GM19452 (cell line): Measurements from ENCODE around the gene SLC40A1.

Source experiments
- ATAC-seq: cut with Tn5 transposase; IDR thresholded peaks from one replicate; pipeline ENCODE4 v1.9.1; 2021; ENCODE audit not compliant: unreplicated experiment

The SLC40A1 gene

DNA sequence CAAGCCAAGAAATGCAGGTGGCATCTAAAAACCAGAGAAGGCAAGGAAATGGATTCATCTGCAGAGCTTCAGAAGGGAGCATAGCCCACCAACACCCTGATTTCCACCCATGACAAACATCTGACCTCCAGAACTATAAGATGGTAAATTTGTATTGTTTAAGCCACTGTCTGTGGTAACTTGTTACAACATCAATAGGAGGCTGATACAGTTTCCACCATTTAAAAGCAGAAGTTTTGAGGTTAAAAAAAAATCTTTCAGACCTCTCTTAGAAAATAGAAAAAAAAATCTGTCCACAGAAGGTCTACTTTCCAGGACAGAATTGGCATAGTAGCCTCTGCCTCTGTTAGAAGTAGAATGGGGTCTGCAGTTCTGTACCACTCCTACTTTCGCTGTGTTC, 37.2 kb downstream of the SLC40A1 start:
- ATAC-seq, result no peak

DNA sequence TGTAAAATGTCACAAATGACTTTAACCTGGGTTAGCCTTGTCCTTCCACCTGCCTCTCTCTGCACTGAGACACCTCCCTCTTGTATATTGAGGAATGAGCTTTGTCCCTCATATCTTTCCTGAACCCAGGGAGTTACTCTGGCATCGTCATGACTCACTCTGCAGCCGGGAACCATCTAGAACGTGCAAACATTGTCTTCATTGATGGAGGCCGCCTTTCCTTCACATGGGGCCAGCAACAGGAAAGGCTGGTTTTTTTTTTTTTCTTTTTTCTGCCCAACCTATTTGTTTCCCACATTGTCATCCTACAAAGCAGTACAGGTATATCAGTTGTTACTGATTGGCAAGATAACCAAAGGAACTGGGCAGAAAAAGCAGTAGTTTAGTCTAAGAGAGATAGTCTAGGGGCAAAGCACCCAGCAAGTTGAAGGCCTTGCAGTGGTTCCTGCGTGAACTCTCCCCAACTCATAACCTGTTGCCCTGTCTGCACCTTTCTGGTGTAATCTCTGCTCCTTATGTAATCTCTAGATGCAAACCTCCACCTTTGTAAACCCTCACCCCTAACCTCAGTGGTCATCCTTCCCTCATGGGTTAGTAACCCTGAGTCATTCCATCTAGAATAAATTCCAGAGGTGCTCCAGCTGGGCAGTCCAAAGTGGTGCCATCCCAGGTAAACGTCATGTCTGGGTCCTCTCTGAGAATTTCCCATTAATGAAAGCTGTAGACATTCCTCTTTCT, 38.3 kb downstream of the SLC40A1 start:
- no peak for ATAC-seq

DNA sequence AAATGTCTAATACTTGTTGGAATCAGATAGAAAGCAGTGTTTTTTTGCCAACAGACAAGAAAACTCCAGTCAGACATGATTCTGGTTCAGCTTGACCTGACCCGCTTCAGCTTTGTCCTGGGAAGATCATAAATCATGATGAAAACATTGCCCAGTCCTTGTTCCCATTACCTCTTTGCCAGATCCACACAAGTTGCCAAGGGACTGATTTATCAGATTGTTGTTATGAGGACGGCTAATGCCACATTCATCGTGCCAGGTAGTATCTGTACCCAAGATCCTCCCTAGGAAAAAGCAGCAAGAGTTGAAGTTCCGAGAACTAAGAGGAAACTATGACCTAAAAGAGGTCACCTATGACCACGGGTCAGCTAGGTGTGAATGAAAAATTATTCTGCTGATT, 39.0 kb downstream of the SLC40A1 start:
- no peak for ATAC-seq

DNA sequence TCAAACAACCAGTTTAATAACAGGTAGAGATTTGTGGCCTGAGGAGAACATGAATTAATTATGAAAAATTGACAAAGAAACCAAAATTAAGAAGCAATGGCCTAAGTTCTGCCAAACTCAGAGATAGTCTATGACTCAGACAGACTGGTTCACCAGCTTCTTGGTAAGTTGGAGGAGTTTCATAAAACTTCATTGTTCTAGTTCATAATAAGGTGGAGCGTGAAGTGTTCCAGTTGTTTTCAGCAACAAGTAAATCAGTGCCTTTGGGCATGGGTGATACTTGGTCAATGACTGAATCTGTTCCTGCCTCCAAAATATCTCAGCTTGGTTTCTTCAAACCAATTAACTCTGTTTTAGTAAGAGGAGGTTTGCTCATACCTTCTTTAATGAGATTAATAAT, 40.0 kb downstream of the SLC40A1 start:
- ATAC-seq, result no peak

DNA sequence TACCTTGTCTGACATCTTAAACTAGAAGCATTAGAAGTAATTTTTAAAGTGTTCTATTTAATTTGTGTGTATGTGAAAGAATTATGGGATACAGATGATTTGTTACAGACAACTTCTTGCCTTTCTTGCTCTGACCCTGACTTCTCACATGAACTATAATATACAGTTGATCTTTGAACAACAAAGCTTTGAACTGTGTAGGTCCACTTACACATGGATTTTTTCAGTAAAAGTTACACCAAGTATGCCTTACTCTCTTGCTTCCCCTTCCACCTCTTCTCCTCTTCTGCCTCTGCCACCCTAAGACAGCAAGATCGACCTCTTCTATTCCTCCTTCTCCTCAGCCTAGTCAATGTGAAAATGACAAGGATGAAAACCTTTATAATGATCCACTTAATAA, 42.2 kb downstream of the SLC40A1 start:
- ATAC-seq, result no peak

DNA sequence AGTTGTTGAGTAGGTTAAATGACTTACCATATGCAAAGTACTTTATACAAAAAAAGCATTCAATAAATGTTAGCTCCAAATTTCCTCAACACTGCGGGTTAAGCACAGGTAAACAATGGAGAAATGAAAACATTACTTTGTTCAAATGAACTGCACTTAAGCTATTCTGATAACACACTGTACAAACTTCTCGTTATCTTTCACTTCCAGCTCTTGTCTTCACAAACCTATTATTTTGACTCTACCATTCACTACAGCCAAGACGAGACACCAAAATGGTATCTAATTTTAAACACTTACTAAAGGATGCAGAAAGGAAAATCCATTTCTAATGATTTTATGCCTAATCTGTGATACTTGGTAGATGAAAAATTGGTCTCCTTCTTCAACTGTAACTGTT, 43.8 kb downstream of the SLC40A1 start:
- ATAC-seq, result no peak

DNA sequence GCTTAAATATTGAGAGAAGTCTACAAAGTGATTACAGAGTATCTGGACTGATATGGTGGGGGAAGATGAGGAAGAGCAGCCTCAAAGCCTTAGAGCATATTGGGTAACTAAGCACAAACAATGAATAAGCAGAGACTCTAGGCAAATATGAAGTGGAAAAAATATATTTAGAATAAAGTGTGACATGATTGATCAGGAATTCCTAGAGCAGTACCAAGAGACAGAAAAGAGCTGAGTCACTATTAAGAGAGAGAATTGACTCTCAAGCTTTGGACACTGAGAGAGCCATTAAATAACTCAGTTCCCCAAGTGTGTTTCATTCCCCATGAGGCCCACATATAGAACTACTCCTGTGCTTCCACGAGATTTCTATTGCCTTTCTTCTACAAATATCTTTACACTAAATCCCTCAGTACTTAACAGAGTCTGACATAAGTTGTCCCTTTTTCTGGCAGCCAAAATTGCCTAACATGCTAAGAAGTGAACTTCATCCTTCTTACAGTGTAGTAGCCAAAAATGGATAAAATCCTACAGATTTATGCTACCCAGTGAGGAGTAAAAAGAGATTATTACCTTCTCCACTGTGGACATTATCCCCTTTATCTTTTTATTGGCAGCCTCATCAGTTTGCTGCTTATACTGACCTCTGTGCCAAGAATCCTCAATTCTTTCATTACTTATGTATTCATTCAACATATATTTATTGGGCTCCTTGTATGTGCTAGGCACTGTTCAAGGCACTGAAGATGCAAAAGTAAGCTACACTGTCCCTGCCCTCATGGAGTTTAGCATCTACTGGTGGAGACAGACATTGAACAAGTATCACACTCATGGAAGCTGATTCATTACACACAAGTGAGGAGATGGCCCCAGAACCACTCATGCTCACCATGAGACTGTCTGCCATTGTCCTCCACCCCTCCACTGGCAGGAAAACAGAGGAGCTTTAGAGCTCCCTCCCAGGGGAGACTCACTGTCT, 45.4 kb downstream of the SLC40A1 start:
- ATAC-seq, result no peak

DNA sequence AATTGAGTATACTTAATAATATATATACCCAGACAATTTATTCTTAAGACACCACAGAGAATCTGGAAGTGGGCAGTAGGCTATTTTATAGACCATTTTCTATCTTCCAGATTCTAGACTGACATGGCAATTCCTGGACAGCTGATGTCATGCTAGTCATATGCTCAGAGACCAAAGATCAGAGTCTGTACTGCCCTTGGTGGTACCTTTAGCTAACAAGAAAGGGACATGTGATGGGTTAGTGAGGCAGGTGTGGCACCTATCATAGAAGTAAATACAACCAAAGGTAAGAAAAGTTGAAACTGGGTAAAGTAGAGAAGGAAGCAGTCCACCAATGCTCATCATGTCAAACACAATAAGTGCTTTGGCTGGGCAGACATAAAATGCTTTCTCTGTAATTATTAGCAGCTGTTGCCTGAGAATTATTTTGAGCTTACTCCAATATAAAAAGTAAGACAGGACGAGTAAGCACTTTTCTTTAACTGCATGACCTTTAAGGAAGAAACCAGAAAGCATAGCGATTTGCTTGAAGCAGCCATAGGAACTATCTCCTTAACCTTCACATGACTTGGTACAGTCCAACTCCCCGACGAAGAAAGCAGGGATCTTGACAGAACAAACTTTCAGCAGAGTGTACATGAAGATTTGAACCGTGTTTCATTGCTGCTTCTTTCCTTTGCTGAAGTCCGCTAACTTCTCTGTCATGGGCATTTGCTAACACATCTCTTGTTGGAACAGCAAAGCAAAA, 47.1 kb downstream of the SLC40A1 start:
- no peak for ATAC-seq

DNA sequence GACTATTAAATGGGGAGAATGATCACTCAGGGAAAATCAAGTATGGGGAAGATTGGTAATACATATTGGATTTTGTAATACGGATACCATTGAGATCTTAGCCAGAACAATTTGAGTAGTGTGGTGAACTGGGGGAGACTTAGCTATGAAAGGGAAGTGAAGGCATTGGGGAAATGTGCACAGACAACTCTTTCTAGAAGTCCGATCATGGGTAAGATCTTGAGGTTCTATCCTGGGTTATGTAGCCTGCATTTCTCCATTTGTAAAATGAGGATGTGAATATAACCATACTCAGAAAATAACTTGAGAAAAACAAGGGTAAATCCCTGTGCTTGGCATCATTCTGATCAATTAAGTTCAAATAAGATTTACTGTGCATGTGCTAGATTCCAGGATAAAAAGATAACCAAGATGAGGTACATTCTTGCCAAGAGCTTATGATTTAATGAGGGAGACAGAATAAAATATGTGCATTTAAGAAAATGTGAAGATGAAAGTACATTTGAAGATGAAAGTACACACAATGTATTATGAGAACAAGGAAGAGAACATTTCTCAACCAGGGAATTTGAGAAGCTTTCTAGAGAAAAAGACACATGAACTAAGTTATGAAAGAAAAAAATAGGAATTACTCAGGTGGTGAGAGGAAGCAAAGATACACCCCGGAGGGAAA, 49.5 kb downstream of the SLC40A1 start:
- no peak for ATAC-seq

DNA sequence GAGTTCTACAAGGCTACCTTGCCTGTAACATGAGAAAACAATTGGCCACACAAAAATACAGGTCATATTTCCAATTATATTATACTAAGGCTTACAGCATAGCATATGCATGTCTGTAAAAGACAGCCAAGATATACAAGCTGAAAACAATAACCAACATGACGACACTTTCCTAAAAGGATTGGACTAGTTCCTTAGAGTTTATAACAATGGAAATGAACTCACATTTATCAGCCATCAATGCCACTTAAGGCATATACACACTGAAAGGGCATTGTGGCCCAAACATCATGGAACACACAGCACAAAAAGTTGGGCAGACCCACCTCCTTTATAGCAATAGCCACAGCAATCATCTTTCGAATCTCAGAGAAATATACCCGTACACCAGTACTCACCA, 52.0 kb downstream of the SLC40A1 start:
- ATAC-seq, result no peak

DNA sequence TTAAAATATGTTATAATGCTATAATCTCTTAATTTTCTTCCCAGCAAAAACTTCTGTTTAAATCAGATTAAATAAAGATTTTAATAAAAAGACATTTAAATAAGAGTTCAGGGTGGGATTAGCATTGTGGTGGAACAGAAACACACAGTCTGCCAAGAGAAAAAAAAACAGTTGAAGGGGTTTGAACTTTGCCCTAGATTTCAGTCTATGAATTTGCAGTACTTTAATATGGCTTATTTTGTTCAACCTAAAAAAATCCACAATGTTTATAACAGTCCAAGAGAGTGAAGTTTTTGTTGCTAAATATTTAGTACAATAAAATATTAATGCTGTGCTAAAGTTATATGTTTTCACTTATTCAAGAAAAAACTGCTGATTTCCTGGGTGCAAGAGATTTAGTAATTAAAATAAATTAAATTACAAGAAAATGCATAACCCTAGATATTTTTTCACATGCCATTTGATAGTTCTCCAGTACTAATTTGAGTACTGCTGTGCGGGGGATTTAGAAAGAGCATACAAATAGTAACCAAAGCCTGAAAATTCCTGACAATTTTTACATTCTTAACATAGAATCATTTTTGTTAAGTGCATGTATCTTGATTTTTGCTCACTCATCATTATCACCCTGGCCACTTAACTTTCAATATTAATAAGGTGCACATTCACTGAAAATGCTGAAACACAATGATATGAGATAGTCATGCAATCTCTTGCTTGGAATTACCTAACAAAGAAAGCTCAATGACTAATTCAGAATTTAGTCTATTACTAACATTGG, 52.6 kb downstream of the SLC40A1 start:
- ATAC-seq, result no peak

DNA sequence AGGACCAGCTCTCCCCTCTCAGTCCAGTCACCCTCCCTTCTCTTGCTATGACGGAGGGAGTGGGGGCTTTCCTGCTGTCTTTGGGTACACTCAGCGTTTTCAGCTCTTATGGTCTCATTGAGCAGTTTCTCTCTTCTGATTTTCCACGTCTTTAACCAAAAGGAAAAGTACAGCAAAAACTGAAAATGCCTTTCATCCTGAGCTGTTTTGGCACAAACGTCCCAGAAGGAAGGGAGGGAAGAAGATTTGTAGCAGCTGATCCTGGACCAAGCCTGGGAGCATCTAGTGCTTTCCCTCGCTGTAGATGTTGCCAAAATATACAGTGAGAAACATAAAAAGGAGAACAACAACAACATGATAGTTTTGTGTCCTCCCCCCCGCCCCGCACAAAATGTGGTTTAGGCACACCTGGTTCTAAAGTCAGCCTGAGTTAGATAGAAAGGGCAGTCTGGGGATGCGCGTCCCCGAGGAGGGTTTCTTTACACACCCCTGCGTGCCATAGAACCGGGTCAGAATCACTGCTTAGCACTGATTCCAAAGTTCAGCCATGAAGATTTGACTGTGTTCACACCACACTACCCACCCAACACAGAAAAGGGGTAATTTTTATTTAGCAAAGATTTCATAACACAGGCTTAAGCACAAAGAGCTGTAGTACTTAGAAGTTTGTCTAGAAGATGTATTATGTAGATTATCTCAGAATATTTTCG, 53.4 kb downstream of the SLC40A1 start:
- no peak for ATAC-seq

DNA sequence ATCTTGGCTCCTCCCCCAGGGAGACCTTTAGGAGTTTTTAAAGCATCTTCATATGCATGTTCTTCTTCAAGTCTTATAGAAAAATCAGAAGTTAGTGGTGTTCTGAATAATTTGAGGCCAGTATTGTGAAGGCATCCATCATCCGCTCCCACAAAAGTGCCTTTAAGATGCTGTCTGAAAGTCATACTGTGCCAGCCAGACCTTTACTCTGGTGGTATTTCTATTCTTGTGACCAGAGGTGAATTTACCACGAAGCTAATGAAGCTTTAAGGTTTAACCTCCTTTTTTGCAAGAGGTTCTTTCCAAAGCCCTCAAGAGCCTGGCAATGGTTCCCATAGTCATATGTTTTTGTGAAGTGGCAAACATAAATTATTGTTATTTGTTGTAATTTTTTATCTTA, 54.3 kb downstream of the SLC40A1 start:
- no peak for ATAC-seq

DNA sequence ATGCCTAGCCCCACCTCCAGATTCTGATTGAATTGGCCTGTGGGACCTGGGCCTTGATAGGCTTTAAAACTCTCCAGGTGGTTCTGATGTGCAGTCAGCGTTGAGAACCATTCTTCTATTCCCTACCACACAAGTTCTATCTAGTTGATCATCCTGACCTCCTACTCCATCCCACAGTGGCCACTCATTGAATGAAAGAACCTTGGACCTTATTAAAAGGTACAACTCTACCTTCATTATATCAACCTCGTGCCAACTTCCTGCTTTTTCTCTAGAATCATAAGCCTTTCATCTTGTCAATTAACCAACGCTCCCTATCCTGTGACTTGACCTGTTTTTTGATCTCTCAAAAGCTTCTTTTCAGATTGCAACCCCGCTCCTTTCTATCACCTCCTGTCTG, 55.8 kb downstream of the SLC40A1 start:
- no peak for ATAC-seq

DNA sequence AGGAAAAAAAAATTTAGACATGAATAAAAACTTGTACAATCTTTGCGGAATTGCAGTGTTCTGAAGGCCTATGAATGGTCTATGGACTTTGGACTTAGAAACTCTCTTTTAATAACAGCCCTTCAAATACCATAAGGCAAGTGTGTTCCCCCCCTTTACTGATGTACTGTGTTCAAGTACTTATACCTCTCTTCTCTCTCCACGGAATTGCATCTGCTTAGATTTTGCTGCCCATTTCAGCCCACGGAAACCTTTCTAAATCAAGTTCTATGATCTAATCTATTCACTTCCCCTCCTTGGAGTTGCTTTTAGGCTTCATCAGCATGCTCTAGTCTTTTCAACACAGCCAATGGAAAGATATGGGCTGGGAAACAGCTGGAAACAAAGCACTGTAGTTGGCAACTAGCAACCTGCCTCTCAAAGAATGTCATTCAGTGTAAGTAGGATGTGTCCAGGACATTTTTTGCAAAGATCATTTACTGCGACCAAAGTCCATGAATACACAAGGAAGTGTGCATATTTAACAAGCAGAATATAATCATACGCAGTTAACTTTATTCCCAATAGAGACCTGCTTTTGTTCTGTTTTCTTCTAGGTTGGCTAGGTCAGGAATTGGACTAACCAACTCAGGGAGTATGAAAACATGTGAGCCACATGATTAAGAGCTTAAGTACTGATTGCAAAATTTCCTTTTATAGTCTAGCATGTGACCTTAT, 58.0 kb downstream of the SLC40A1 start:
- no peak for ATAC-seq

DNA sequence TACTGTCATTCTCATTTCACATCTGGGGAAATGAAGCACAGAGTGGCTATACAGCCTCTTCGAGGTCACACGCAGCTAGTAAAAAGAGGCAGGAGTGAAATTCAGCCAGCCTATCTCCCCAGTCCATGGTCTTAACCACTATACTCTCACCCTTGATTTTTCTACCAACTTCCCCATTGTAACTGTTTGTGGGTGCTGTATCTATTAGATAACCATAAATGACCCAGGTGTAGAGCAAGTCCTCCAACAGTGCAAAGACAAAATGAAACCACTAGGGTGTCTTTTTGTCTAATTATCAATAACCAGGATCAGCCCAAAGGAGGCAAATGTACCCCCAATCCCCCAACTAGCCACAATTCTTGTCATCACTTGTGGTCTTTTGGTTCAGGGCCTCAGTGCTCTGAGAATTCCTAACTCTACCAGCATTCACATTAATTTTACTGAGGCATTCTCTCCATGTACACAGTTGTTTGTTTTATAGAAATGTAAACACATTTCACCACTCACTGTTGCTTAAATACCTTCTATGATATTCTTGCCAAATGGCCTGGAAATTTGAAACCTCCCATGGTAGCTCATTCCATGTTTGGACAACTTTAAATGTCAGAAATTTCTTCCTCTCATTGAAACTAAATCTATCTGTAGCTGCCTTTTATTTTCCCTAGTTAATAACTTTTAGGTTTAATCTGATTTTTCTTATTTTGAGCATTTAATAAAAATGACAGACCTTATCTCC, 58.7 kb downstream of the SLC40A1 start:
- no peak for ATAC-seq

DNA sequence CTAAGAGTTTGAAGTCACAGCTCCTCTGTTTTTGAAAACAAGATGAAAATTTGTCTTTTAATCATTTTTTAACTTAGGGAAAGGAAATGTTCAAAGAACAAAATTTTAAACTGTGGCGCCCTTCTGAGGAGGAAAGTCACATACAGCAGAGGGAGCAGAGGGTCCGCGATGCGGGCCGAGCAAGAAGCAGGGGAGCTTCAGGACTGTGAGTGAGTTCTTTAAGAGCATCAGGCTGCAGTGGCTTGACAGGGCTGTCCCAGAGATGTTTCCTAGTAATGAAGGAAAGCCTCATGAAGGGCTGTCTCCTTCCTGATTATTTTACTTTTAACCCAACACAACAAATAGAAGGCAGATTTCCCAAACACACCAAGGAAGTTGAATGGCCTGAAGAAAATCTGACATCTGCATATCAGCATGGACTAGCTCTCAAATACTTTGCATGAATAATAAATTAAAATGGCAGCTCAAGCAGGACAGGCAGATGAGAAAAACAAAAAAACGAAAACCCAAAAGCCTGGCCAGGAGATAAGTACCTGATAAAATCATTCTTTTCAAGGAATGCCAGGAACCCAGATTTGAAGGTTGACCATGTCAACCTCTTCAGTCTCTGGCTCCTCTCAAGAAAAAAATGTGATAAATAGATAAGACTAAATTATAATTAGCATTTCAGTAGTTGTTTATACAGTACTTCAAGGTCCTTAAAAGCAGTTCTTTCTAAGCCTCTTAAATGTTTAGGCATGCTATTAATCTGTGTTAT, 60.8 kb downstream of the SLC40A1 start:
- no peak for ATAC-seq
